HG03039 (cell line): ENCODE measurements around the gene CNR2.
"Not testable (repeated sequence)": the region's sequence is repeated elsewhere in the genome, so short reads cannot be mapped to it uniquely, and the experiment has no call there.

Experiments used
- ATAC-seq: cut with Tn5 transposase; IDR thresholded peaks from one replicate; pipeline ENCODE4 v1.9.1; 2021; ENCODE audit warnings: mild to moderate bottlenecking, moderate library complexity; ENCODE audit not compliant: unreplicated experiment

CNR2 gene

GRCh38 chr1:23913212-23913880, at the start of gene CNR2:
TSS of gene CNR2 (minus strand) at chr1:23913362. CDS start at chr1:23875617, 37,745 bp downstream.
- ATAC-seq = no peak

GRCh38 chr1:23960291-23961020, 47.3 kb upstream of the CNR2 start:
- no peak for ATAC-seq

GRCh38 chr1:23959461-23960290, 46.5 kb upstream of the CNR2 start, which contains the start of gene PNRC2:
TSS of gene PNRC2 (plus strand) at chr1:23959828. CDS start at chr1:23961458, 1,630 bp downstream.
- peak; percentile 67 for ATAC-seq

- peak; percentile 50 for ATAC-seq
Observed at GRCh38 chr1:23958810-23959460, 45.8 kb upstream of the CNR2 start.

GRCh38 chr1:23958040-23958809, 45.1 kb upstream of the CNR2 start:
- not testable (repeated sequence) for ATAC-seq

GRCh38 chr1:23957096-23957495, 43.9 kb upstream of the CNR2 start:
- no peak for ATAC-seq

- no peak for ATAC-seq
Observed at GRCh38 chr1:23953020-23953419, 39.9 kb upstream of the CNR2 start.

GRCh38 chr1:23947366-23947765, 34.2 kb upstream of the CNR2 start:
- no peak for ATAC-seq

- no peak for ATAC-seq
Observed at GRCh38 chr1:23936481-23937176, 23.5 kb upstream of the CNR2 start.

- no peak for ATAC-seq
Observed at GRCh38 chr1:23931491-23931880, 18.3 kb upstream of the CNR2 start.

- no peak for ATAC-seq
Observed at GRCh38 chr1:23930861-23931490, 17.8 kb upstream of the CNR2 start.

GRCh38 chr1:23930270-23930669, 17.1 kb upstream of the CNR2 start:
- ATAC-seq = no peak

- ATAC-seq = no peak
Observed at GRCh38 chr1:23928789-23929188, 15.6 kb upstream of the CNR2 start.

- ATAC-seq = no peak
Observed at GRCh38 chr1:23927097-23927496, 13.9 kb upstream of the CNR2 start.

GRCh38 chr1:23925279-23925678, 12.1 kb upstream of the CNR2 start:
- ATAC-seq = no peak

- no peak for ATAC-seq
Observed at GRCh38 chr1:23924601-23925000, 11.4 kb upstream of the CNR2 start.

- ATAC-seq = no peak
Observed at GRCh38 chr1:23923592-23924499, 10.7 kb upstream of the CNR2 start.

- no peak for ATAC-seq
Observed at GRCh38 chr1:23922321-23922943, 9.3 kb upstream of the CNR2 start.
